Hepatocyte (in vitro differentiated cells): Measurements from ENCODE around the gene LARP1B. TPM values are rescaled to one million over a fixed set of nuclear protein-coding genes. Genes with fewer than 3 reads are reported as not detected.

Experiments used
- DNase-seq: peaks from one replicate; pipeline ENCODE4 v3.0.0-alpha.2; 2016; ENCODE audit warnings: low spot score
- H2AFZ ChIP-seq: fragments of 200-600 bp; sonication (generic); 2 replicates; pipeline ENCODE4 v1.6.0; 2016; ENCODE audit warnings: antibody characterized with exemption, mild to moderate bottlenecking
- H3K27ac ChIP-seq: fragments of 200-600 bp; sonication (generic); 2 replicates; pipeline ENCODE4 v1.5.1; 2016; ENCODE audit warnings: mild to moderate bottlenecking
- H3K27me3 ChIP-seq: fragments of 200-600 bp; sonication (generic); 2 replicates; pipeline ENCODE4 v1.6.1; 2016
- H3K36me3 ChIP-seq: fragments of 200-600 bp; sonication (generic); replicated peaks from 2 replicates; pipeline ENCODE4 v1.5.1; 2016; ENCODE audit warnings: low read depth; ENCODE audit not compliant: insufficient read depth
- H3K4me1 ChIP-seq: fragments of 200-600 bp; sonication (generic); 2 replicates; pipeline ENCODE4 v1.5.1; 2016; ENCODE audit warnings: mild to moderate bottlenecking, moderate library complexity; ENCODE audit not compliant: insufficient read depth
- H3K4me2 ChIP-seq: fragments of 200-600 bp; sonication (generic); 2 replicates; pipeline ENCODE4 v1.6.0; 2016
- H3K4me3 ChIP-seq: fragments of 200-600 bp; sonication (generic); 2 replicates; pipeline ENCODE4 v1.5.1; 2016; ENCODE audit warnings: mild to moderate bottlenecking
- H3K79me2 ChIP-seq: fragments of 200-600 bp; sonication (generic); 2 replicates; pipeline ENCODE4 v1.6.0; 2017; ENCODE audit warnings: mild to moderate bottlenecking
- H3K9me2 ChIP-seq: fragments of 200-600 bp; sonication (generic); replicated peaks from 2 replicates; pipeline ENCODE4 v1.6.0; 2017; ENCODE audit warnings: mild to moderate bottlenecking; ENCODE audit not compliant: insufficient read depth
- H3K9me3 ChIP-seq: fragments of 200-600 bp; sonication (generic); 2 replicates; pipeline ENCODE4 v1.5.1; 2016; ENCODE audit warnings: low read depth, mild to moderate bottlenecking
- H4K20me1 ChIP-seq: fragments of 200-600 bp; sonication (generic); 2 replicates; pipeline ENCODE4 v1.6.0; 2016; ENCODE audit warnings: mild to moderate bottlenecking; ENCODE audit not compliant: insufficient read depth, poor library complexity, severe bottlenecking
- CTCF ChIP-seq: fragments of 200-600 bp; sonication (generic); IDR thresholded peaks from 2 replicates; pipeline ENCODE4 v1.5.1; 2016; ENCODE audit warnings: antibody characterized with exemption, mild to moderate bottlenecking; ENCODE audit not compliant: poor library complexity
- EZH2 ChIP-seq: fragments of 200-600 bp; sonication (generic); IDR thresholded peaks from 2 replicates; pipeline ENCODE4 v1.6.1; 2016; ENCODE audit warnings: antibody characterized with exemption, mild to moderate bottlenecking, borderline replicate concordance
- EZH2phosphoT487 ChIP-seq: fragments of 200-600 bp; sonication (generic); IDR thresholded peaks from one replicate; pipeline ENCODE4 v1.6.1; 2018; ENCODE audit warnings: antibody characterized with exemption, mild to moderate bottlenecking, low read depth, moderate library complexity; ENCODE audit not compliant: unreplicated experiment, severe bottlenecking
- WGBS: methylation state at CpG from one replicate; pipeline ENCODE4 v1.1.6; 2016; ENCODE audit warnings: low lambda C conversion rate; ENCODE audit errors: missing lambda C conversion rate; 5-methylcytosine and 5-hydroxymethylcytosine counted together
- polyA plus RNA-seq: library from polyadenylated mRNA; unstranded; fragments of >200 nt; fragmentation: Nextera tagmentation; extraction: Ambion mirVana; gene quantifications from 2 replicates; pipeline ENCODE4 v1.2.1, GENCODE V29; 2016
- total RNA-seq: library from RNA; depleted of rRNA; stranded (reverse); fragments of >200 nt; gene quantifications from 2 replicates; pipeline ENCODE4 v1.2.3, GENCODE V29; 2014

The LARP1B gene
- total and polyA plus RNA-seq, 2 experiments from 2014 or later, result 12.4 to 30.7 TPM

- Histone ChIP-seq H3K4me2 (no peak overlapping the region), H3K9me2 (no peaks in the 10 kb centered on the region), H3K79me2 (no peaks in the 10 kb centered on the region), H3K4me1 (no peaks in the 10 kb centered on the region), H2AFZ (no peak overlapping the region), H3K27me3 (no peaks in the 10 kb centered on the region), H3K36me3 (no peaks in the 10 kb centered on the region), H3K4me3 (no peak overlapping the region), H4K20me1 (no peaks in the 10 kb centered on the region), H3K27ac (no peak overlapping the region), H3K9me3 (no peaks in the 10 kb centered on the region)
- WGBS, result 65% methylated on average over 3 of the region's 3 CpGs
- DNase-seq, result no peak
- no peak for TF ChIP-seq CTCF
- no peak for TF ChIP-seq EZH2
- no peak for TF ChIP-seq EZH2phosphoT487
Observed at GRCh38 chr4:128123036-128123435, 61.9 kb downstream of the LARP1B start.

- Histone ChIP-seq H3K36me3 (no peaks in the 10 kb centered on the region), H3K27ac (no peak overlapping the region), H3K9me2 (no peaks in the 10 kb centered on the region), H3K4me2 (no peak overlapping the region), H3K79me2 (no peaks in the 10 kb centered on the region), H3K4me1 (no peaks in the 10 kb centered on the region), H4K20me1 (no peaks in the 10 kb centered on the region), H3K27me3 (no peaks in the 10 kb centered on the region), H3K4me3 (no peak overlapping the region), H3K9me3 (no peaks in the 10 kb centered on the region), H2AFZ (no peak overlapping the region)
- TF ChIP-seq EZH2phosphoT487 (no peak), EZH2 (no peak), CTCF (no peak)
- no peak for DNase-seq
- WGBS, result 90% methylated on average over 3 of the region's 3 CpGs
Observed at GRCh38 chr4:128130621-128131020, 69.5 kb downstream of the LARP1B start.

DNA sequence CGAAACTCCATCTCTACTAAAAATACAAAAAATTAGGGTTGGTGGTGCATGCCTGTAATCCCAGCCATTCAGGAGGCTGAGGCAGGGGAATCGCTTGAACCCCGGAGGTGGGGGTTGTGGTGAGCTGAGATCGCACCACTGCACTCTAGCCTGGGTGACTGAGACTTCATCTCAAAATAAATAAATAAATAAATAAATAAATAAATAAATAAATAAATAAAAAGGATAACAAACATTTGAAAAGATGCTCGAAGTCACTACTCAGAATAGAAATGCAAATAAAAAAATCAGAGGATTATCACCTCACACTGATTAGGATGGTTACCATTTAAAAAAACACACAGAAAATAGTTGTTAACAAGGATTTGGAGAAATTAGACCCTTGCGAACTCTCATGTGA lies 73.8 kb downstream of the LARP1B start:
- Histone ChIP-seq H4K20me1 (no peaks in the 10 kb centered on the region), H3K36me3 (no peaks in the 10 kb centered on the region), H2AFZ (no peak overlapping the region), H3K27ac (no peak overlapping the region), H3K27me3 (no peaks in the 10 kb centered on the region), H3K9me2 (no peaks in the 10 kb centered on the region), H3K4me3 (no peak overlapping the region), H3K4me1 (no peaks in the 10 kb centered on the region), H3K79me2 (no peaks in the 10 kb centered on the region), H3K4me2 (no peak overlapping the region), H3K9me3 (no peaks in the 10 kb centered on the region)
- DNase-seq, result no peak
- TF ChIP-seq EZH2phosphoT487 (no peak), CTCF (no peak), EZH2 (no peak)
- 98% methylated on average over 6 of the region's 6 CpGs for WGBS

DNA sequence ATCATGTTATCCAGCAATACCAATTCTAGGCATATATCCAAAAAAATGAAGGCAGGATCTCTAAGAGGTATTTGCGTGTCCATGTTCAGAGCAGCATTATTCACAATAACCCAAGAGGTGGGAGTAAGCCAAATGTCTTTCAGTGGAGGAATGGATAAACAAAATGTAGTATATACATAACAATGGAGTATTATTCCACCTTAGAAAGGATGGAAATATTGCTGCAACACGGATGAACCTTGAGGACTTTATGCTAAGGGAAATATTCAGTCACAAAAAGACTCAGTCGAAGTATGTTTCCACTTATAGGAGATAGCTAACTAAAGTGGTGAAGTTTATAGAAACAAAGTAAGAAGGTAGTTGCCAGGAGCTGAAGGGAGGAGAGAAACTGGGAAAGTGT lies 74.3 kb downstream of the LARP1B start:
- WGBS, result 92% methylated on average over 3 of the region's 3 CpGs
- Histone ChIP-seq H3K9me2 (no peaks in the 10 kb centered on the region), H3K4me1 (no peaks in the 10 kb centered on the region), H3K27ac (no peak overlapping the region), H3K9me3 (no peaks in the 10 kb centered on the region), H3K4me3 (no peak overlapping the region), H4K20me1 (no peaks in the 10 kb centered on the region), H3K27me3 (no peaks in the 10 kb centered on the region), H3K79me2 (no peaks in the 10 kb centered on the region), H2AFZ (no peak overlapping the region), H3K36me3 (no peaks in the 10 kb centered on the region), H3K4me2 (no peak overlapping the region)
- TF ChIP-seq CTCF (no peak), EZH2phosphoT487 (no peak), EZH2 (no peak)
- no peak for DNase-seq
